Inferior parietal cortex (tissue), 1 donor: Measurements from ENCODE around the gene ANXA10.
"Not testable (repeated sequence)": the region's sequence is repeated elsewhere in the genome, so short reads cannot be mapped to it uniquely, and the experiment has no call there.

ENCODE experiments used
- DNase-seq: peaks from one replicate; pipeline ENCODE4 v3.0.0-alpha.2; 2016; ENCODE audit errors: extremely low spot score

The ANXA10 gene

DNA sequence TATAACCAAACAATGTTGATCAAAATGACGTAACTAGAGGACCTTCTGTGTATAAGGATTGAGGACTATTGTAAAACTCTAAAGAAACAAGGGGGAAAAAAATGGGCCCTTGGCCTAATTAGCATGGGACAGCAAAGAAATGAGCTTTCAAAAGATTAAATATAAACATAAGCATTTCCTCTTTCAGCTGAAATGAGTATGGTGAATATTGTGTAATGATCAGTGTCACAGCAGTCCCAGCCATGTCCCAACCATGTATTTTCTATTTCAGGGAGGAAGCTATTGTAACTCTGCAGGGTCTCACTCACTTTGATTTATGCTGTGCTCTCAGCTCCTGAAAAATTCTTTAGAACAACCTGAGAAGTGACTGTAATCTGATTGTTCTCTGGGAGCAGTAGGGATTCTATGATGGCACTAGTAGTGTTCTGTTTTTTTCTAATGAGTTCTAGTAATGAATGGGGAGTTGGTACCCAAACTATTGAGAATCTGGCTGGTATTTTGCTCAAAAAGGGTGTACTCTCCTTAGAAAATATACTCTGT lies 25.8 kb downstream of the ANXA10 start:
- DNase-seq = no peak

DNA sequence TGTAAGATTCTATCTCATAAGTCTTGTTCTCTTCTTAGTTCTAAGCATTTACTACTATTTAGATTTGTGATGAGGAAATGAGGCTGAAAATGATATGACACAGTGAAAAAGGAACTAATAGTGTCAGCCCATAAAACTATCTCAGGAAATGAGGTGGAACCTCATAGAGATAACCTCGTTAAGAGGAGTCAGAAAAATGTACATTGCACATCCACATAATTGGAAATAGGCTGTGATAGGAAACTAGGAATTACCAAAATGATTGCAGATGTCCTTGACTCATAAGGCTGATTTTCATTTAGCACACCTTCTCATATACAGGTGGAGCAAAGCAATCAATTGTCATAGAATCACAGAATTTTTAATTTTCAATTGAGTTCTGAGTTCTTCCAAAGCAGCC lies 26.8 kb downstream of the ANXA10 start:
- no peak for DNase-seq

DNA sequence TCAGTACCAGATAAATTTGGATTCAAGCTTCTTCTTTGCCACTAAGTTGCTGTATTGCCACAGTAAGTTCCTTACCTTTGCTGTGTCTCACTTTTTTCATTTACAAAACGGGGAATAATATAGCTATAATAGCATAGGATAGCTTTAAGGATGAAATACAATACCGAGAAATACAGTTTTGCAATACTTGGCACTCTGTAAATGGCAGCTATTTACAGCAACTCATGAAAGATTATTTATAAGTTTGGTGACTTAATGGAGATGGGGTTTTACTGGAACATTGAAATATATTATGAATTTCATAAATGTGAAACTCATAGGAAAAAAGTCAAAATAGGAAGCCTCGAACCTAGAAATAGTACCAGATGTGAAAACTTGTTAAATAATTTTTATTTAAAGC lies 27.6 kb downstream of the ANXA10 start:
- DNase-seq = no peak

- DNase-seq = no peak
Observed at GRCh38 chr4:168120811-168121210, 28.5 kb downstream of the ANXA10 start.

DNA sequence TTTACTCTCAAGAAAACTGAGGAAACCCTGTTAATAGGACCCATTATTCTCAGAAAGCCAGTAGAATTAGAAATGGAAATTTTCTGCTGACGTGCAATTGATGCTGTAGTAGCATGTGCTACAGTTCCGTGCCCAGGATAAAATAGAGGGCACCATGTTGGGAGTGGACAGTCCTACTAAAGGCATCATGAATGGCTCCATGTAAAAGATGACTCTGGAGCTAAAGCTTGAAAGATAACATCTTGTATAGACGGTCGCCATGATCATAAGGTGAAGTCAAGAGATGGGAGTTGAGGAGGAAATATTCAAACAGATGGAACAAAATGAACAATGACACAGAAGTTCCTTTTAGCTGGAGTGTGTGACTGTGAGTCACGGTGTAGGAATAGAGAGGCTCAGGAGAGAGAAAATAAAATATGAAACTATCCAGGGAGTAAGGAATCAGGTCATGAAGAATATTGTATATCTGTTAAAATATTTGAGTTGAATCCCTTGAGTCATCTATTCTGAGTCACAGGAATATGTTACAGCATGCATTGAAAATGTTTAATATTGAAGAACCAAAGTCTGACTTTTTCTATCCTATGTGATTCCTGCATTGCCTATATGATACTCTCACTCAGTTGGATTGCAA lies 31.8 kb downstream of the ANXA10 start:
- no peak for DNase-seq

- DNase-seq = no peak
Observed at GRCh38 chr4:168126952-168127351, 34.6 kb downstream of the ANXA10 start.

GRCh38 chr4:168128601-168129000 lies 36.3 kb downstream of the ANXA10 start:
- DNase-seq = no peak

DNA sequence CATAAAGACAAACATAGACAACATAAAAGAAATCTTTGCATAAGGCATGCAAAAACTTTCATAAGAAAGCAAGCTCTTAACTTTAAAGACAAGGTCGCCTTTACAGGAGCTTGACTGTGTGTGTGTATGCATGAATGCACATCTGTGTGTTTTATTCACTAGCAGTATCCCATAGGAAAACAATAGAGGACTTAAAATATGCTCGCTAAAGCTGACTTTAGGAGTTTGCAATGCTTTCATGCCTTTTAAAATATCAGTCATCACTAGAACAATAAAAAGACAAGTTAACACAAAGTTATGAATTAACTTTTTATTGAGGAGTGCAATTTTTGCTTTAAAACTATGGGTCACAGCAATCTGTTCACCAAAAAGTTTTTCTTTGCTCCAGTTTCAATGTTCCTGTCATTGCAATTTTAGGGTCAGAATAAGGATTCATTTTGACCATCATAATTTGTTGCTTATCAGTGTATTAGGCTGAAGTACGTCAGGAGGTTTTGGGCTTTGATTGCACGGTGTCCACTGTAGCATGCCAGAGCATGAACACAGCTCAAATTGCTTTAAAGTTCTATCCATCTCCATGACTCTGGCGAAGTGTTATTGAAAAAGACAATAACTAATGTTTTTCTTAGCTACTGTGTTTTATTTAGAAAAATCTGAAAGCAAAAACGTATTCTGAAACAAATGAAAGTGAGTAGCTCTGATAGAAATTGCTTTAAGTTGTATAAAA lies 36.9 kb downstream of the ANXA10 start:
- DNase-seq = no peak

DNA sequence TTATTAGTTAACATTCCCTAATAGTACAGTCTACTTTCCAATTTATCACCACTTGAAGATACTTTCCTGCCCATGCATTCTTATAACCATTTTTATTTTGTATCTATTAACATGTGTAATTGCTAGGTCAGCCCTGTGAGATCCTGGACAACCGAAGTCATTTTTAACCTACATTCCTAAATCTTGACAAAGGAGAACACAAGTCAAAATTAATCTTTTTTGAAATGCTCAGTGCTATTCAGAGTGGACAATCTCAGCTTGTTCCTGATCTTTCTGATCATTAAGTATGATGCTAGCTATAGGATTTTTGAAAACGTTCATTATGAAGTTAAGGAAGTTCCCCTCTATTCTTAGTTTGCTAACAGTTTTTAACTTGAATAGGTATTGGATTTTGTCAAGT lies 37.5 kb downstream of the ANXA10 start:
- no peak for DNase-seq

- DNase-seq = no peak
Observed at GRCh38 chr4:168131196-168131595, 38.9 kb downstream of the ANXA10 start.

- DNase-seq = no peak
Observed at GRCh38 chr4:168134651-168135050, 42.3 kb downstream of the ANXA10 start.

GRCh38 chr4:168135860-168136259 lies 43.5 kb downstream of the ANXA10 start:
- not testable (repeated sequence) for DNase-seq

GRCh38 chr4:168137695-168138094 lies 45.4 kb downstream of the ANXA10 start:
- DNase-seq = not testable (repeated sequence)

DNA sequence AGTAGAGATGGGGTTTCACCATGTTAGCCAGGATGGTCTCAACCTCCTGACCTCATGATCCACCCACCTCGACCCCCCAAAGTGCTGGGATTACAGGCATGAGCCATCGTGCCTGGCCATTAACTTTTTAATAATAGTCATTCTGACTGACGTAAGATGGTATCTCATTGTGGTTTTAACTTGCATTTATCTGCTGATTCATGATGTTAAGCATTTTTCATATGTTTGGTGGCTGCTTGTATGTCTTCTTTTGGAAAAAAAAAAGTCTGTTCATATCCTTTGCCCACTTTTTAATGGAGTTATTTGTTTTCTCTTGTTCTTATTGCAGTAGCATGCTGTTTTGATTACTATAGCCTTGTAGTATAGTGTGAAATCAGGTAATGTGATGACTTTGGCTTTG lies 45.8 kb downstream of the ANXA10 start:
- DNase-seq = no peak

- no peak for DNase-seq
Observed at GRCh38 chr4:168139336-168139735, 47.0 kb downstream of the ANXA10 start.

- DNase-seq = no peak
Observed at GRCh38 chr4:168141733-168142132, 49.4 kb downstream of the ANXA10 start.

- DNase-seq = no peak
Observed at GRCh38 chr4:168143601-168144000, 51.3 kb downstream of the ANXA10 start.

- no peak for DNase-seq
Observed at GRCh38 chr4:168150420-168151050, 58.2 kb downstream of the ANXA10 start.

DNA sequence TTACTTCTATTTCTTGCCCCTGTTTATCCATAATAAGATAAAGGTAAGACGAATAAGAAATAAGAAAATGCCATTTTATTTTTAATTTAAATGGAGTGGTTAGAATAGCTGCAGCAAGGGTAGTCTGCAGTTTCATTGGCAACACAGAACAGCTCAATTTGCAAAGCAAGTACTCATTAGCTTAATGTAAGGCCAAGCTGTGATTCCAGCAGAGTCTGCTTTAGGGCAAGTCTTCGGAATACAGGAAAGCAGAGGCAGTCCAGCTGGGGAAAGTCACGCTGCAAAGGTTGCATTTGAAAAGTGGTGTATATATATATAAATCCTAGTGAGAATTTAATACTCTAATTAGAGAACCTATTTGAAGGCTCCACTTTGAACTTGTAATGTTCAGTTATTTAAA lies 59.0 kb downstream of the ANXA10 start:
- DNase-seq = no peak

DNA sequence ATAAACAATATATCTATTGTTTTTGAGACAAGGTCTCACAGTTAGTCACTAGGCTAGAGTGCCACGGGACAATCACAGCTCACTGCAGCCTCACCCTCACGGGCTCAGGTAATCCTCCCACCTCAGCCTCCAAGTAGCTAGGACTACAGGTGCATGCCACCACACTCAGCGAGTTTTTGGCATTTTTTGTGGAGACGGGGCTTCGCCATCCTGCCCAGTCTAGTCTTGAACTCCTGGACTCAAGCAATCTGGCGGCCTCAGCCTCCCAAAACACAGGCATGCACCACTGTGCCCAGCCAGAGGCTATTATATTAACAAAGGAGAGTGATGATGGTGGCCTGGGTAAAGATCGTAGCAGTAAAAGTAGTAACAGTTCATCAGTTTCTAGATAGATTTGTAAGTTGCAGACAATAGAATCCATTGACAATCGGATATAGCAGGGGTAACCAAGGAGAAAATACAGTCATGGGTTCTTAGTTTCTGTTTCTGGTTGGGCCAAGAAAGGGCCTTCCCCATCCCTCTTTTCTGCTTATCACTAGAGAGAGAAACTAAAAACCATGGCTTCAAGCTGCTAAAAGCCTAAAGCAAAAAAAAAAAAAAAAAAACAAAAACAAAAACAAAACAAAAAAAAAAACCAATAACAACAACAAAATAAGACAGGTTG lies 60.6 kb downstream of the ANXA10 start:
- no peak for DNase-seq

GRCh38 chr4:168153596-168154440 lies 61.5 kb downstream of the ANXA10 start:
- DNase-seq = peak; percentile 77
